MG63 (cell line): Measurements from ENCODE around the gene TMC2. TPM values are rescaled to one million over a fixed set of nuclear protein-coding genes. Genes with fewer than 3 reads are reported as not detected.
A peak's percentile ranks its signal among the peaks of the same experiment; 100 is the strongest.

Experiments used
- DNase-seq: peaks from one replicate; pipeline ENCODE4 v3.0.0-alpha.2; 2020
- H3K27me3 ChIP-seq: fragments of 250-450 bp; sonication (Bioruptor Pico); 2 replicates; pipeline ENCODE4 v1.5.1; 2020; ENCODE audit warnings: mild to moderate bottlenecking, moderate library complexity
- H3K36me3 ChIP-seq: fragments of 250-450 bp; sonication (Bioruptor Pico); 2 replicates; pipeline ENCODE4 v1.5.1; 2020; ENCODE audit warnings: mild to moderate bottlenecking, moderate library complexity
- H3K4me3 ChIP-seq: fragments of 250-450 bp; sonication (Bioruptor Pico); 2 replicates; pipeline ENCODE4 v1.5.1; 2020; ENCODE audit warnings: mild to moderate bottlenecking, moderate library complexity
- H3K9me3 ChIP-seq: fragments of 250-450 bp; sonication (Bioruptor Pico); 2 replicates; pipeline ENCODE4 v1.5.1; 2020; ENCODE audit warnings: mild to moderate bottlenecking, moderate library complexity
- total RNA-seq: library from RNA; depleted of rRNA; stranded (reverse); fragments of >200 nt; shearing (Covaris generic); gene quantifications from 2 replicates; pipeline ENCODE4 v1.2.3, GENCODE V29; 2014; ENCODE audit warnings: low replicate concordance

The TMC2 gene
- total RNA-seq, 1 experiment from 2014 or later: not detected

- no peaks in the 10 kb centered on the region for H3K27me3 ChIP-seq
- H3K36me3 ChIP-seq: no peaks in the 10 kb centered on the region
- DNase-seq: no peak
- no peaks in the 10 kb centered on the region for H3K9me3 ChIP-seq
- no peak overlapping the region for H3K4me3 ChIP-seq
Measured at GRCh38 chr20:2633381-2633780, 97.0 kb downstream of the TMC2 start.

GRCh38 chr20:2637246-2637645 lies 100.9 kb downstream of the TMC2 start:
- H3K36me3 ChIP-seq: no peaks in the 10 kb centered on the region
- H3K9me3 ChIP-seq: no peaks in the 10 kb centered on the region
- H3K27me3 ChIP-seq: no peaks in the 10 kb centered on the region
- no peak for DNase-seq
- no peak overlapping the region for H3K4me3 ChIP-seq

GRCh38 chr20:2640260-2640659 lies 103.9 kb downstream of the TMC2 start:
- no peak for DNase-seq
- no peak overlapping the region for H3K4me3 ChIP-seq
- no peaks in the 10 kb centered on the region for H3K9me3 ChIP-seq
- H3K27me3 ChIP-seq: no peaks in the 10 kb centered on the region
- no peaks in the 10 kb centered on the region; the same call in 1 of the 2 replicates for H3K36me3 ChIP-seq

- no peaks in the 10 kb centered on the region for H3K9me3 ChIP-seq
- no peaks in the 10 kb centered on the region for H3K27me3 ChIP-seq
- DNase-seq: no peak
- no peak overlapping the region for H3K4me3 ChIP-seq
- no peaks in the 10 kb centered on the region; the same call in 1 of the 2 replicates for H3K36me3 ChIP-seq
Measured at GRCh38 chr20:2640899-2641298, 104.5 kb downstream of the TMC2 start.

- no peaks in the 10 kb centered on the region; the same call in 1 of the 2 replicates for H3K36me3 ChIP-seq
- H3K4me3 ChIP-seq: no peak overlapping the region
- H3K27me3 ChIP-seq: no peaks in the 10 kb centered on the region
- H3K9me3 ChIP-seq: no peaks in the 10 kb centered on the region
- DNase-seq: no peak
Measured at GRCh38 chr20:2643708-2644107, 107.3 kb downstream of the TMC2 start.

GRCh38 chr20:2651772-2652723 lies 115.7 kb downstream of the TMC2 start, which contains the start of gene NOP56:
Gene NOP56 (plus strand): TSS chr20:2652632. CDS start chr20:2652661, 29 bp downstream.
- peaks cover 44% of the 10 kb centered on the region for H3K36me3 ChIP-seq
- no peaks in the 10 kb centered on the region for H3K27me3 ChIP-seq
- no peaks in the 10 kb centered on the region for H3K9me3 ChIP-seq
- DNase-seq: peak; percentile 88
- H3K4me3 ChIP-seq: peak within 1 kb of the TSS; percentile 81

- no peaks in the 10 kb centered on the region for H3K27me3 ChIP-seq
- peak overlapping the region; percentile 81 for H3K4me3 ChIP-seq
- H3K36me3 ChIP-seq: peaks cover 53% of the 10 kb centered on the region
- DNase-seq: peak; percentile 30
- no peaks in the 10 kb centered on the region for H3K9me3 ChIP-seq
Measured at GRCh38 chr20:2652724-2653555, 116.6 kb downstream of the TMC2 start.

- no peaks in the 10 kb centered on the region for H3K27me3 ChIP-seq
- H3K36me3 ChIP-seq: peaks cover 60% of the 10 kb centered on the region
- H3K9me3 ChIP-seq: no peaks in the 10 kb centered on the region
- DNase-seq: no peak
- peak overlapping the region; percentile 81 for H3K4me3 ChIP-seq
Measured at GRCh38 chr20:2653556-2654383, 117.4 kb downstream of the TMC2 start.

- H3K36me3 ChIP-seq: peaks cover 60% of the 10 kb centered on the region
- no peak for DNase-seq
- peak overlapping the region; percentile 81 for H3K4me3 ChIP-seq
- no peaks in the 10 kb centered on the region for H3K27me3 ChIP-seq
- no peaks in the 10 kb centered on the region for H3K9me3 ChIP-seq
Measured at GRCh38 chr20:2654384-2654822, 118.0 kb downstream of the TMC2 start.

GRCh38 chr20:2654831-2655230 lies 118.5 kb downstream of the TMC2 start:
- H3K36me3 ChIP-seq: peaks cover 60% of the 10 kb centered on the region
- DNase-seq: no peak
- H3K4me3 ChIP-seq: peak overlapping the region; percentile 81
- no peaks in the 10 kb centered on the region for H3K9me3 ChIP-seq
- no peaks in the 10 kb centered on the region for H3K27me3 ChIP-seq

- no peaks in the 10 kb centered on the region for H3K9me3 ChIP-seq
- DNase-seq: no peak
- peaks cover 60% of the 10 kb centered on the region for H3K36me3 ChIP-seq
Measured at GRCh38 chr20:2655331-2656116, 119.2 kb downstream of the TMC2 start.

GRCh38 chr20:2656471-2657117 lies 120.2 kb downstream of the TMC2 start:
- DNase-seq: no peak
- no peak overlapping the region for H3K4me3 ChIP-seq
- peaks cover 60% of the 10 kb centered on the region for H3K36me3 ChIP-seq
- H3K9me3 ChIP-seq: no peaks in the 10 kb centered on the region
- H3K27me3 ChIP-seq: no peaks in the 10 kb centered on the region

More at GRCh38 chr20:2655331-2656116, 119.2 kb downstream of the TMC2 start:
- H3K27me3 ChIP-seq: no peaks in the 10 kb centered on the region
- no peak overlapping the region; the same call in 1 of the 2 replicates for H3K4me3 ChIP-seq

- no peak for DNase-seq
- no peak overlapping the region for H3K4me3 ChIP-seq
- no peaks in the 10 kb centered on the region for H3K27me3 ChIP-seq
- no peaks in the 10 kb centered on the region for H3K9me3 ChIP-seq
- H3K36me3 ChIP-seq: peaks cover 63% of the 10 kb centered on the region
Measured at GRCh38 chr20:2657241-2657640, 120.9 kb downstream of the TMC2 start.

GRCh38 chr20:2657674-2658073 lies 121.3 kb downstream of the TMC2 start:
- Histone ChIP-seq H3K36me3 (peaks cover 68% of the 10 kb centered on the region), H3K4me3 (no peak overlapping the region), H3K9me3 (no peaks in the 10 kb centered on the region), H3K27me3 (no peaks in the 10 kb centered on the region)
- no peak for DNase-seq
